PC-3 (cell line): ENCODE results near the gene DHDH. TPM values are rescaled to one million over a fixed set of nuclear protein-coding genes. Genes with fewer than 3 reads are reported as not detected.

Experiments
- ATAC-seq: fragments of 200-7000 bp; cut with Tn5 transposase; 2 replicates; pipeline ENCODE4 v1.9.1; 2020; ENCODE audit warnings: mild to moderate bottlenecking, moderate library complexity
- BruUV-seq: library from RNA; stranded (reverse); fragments of 400-500 nt; replicated peaks from 2 replicates; lab custom pipeline; 2021; lab: Mats Ljungman, UMichigan
- CTCF ChIA-PET: fragments of 300-600 bp; sonication (Branson Sonifier 250); formaldehyde crosslinking; loops from one replicate; lab custom pipeline; 2022; ENCODE audit warnings: antibody characterized with exemption; lab: Charles Lee
- POLR2A ChIA-PET: fragments of 300-600 bp; sonication (Branson Sonifier 250); formaldehyde crosslinking; loops from one replicate; lab custom pipeline; 2022; ENCODE audit warnings: antibody characterized with exemption; ENCODE audit not compliant: unreplicated experiment; lab: Charles Lee
- DNase-seq: peaks from one replicate; pipeline ENCODE4 v3.0.0-alpha.2; 2015
- H2AFZ ChIP-seq: fragments of 300-600 bp; sonication (generic); 2 replicates; pipeline ENCODE4 v1.6.0; 2016; ENCODE audit warnings: antibody characterized with exemption, low read length
- H3F3A ChIP-seq: fragments of 300-600 bp; sonication (generic); one replicate; pipeline ENCODE4 v1.6.0; 2017; ENCODE audit warnings: antibody characterized with exemption, low read length, control low read depth, mild to moderate bottlenecking; ENCODE audit not compliant: unreplicated experiment
- H3K27ac ChIP-seq: fragments of 300-600 bp; sonication (generic); 2 replicates; pipeline ENCODE4 v1.5.1; 2016; ENCODE audit warnings: mild to moderate bottlenecking, low read length
- H3K27me3 ChIP-seq: fragments of 300-600 bp; sonication (generic); 2 replicates; pipeline ENCODE4 v1.6.1; 2016; ENCODE audit warnings: low read length, mixed read lengths
- H3K36me3 ChIP-seq: fragments of 300-600 bp; sonication (generic); 2 replicates; pipeline ENCODE4 v1.6.1; 2016; ENCODE audit warnings: low read depth, mixed run types, low read length, mixed read lengths
- H3K4me1 ChIP-seq: fragments of 300-600 bp; sonication (generic); 2 replicates; pipeline ENCODE4 v1.5.1; 2016; ENCODE audit warnings: low read length; ENCODE audit not compliant: insufficient read depth
- H3K4me2 ChIP-seq: fragments of 300-600 bp; sonication (generic); 2 replicates; pipeline ENCODE4 v1.6.0; 2016; ENCODE audit warnings: low read length
- H3K4me3 ChIP-seq: fragments of 300-600 bp; sonication (generic); 2 replicates; pipeline ENCODE4 v1.5.1; 2016; ENCODE audit warnings: mild to moderate bottlenecking, low read length, mixed read lengths
- H3K79me2 ChIP-seq: fragments of 300-600 bp; sonication (generic); 2 replicates; pipeline ENCODE4 v1.6.1; 2017; ENCODE audit warnings: low read length, mixed read lengths
- H3K9ac ChIP-seq: fragments of 300-600 bp; sonication (generic); 2 replicates; pipeline ENCODE4 v1.6.0; 2016; ENCODE audit warnings: mild to moderate bottlenecking, low read length
- H3K9me2 ChIP-seq: fragments of 300-600 bp; sonication (generic); replicated peaks from 2 replicates; pipeline ENCODE4 v1.6.1; 2016; ENCODE audit warnings: mixed run types, low read length, mixed read lengths
- H3K9me3 ChIP-seq: fragments of 300-600 bp; sonication (generic); 2 replicates; pipeline ENCODE4 v1.6.1; 2016; ENCODE audit warnings: low read length, mixed read lengths
- H4K20me1 ChIP-seq: fragments of 300-600 bp; sonication (generic); 2 replicates; pipeline ENCODE4 v1.6.1; 2016; ENCODE audit warnings: low read length, mixed read lengths
- CTCF ChIP-seq: fragments of 300-600 bp; sonication (generic); conservative IDR thresholded peaks from 2 replicates; pipeline ENCODE4 v1.5.1; 2017; ENCODE audit warnings: antibody characterized with exemption, low read depth, mild to moderate bottlenecking, low read length
- EZH2 ChIP-seq: fragments of 300-600 bp; sonication (generic); IDR thresholded peaks from one replicate; pipeline ENCODE4 v1.6.1; 2017; ENCODE audit warnings: antibody characterized with exemption, mild to moderate bottlenecking, low read length; ENCODE audit not compliant: unreplicated experiment
- EZH2phosphoT487 ChIP-seq: fragments of 300-600 bp; sonication (generic); IDR thresholded peaks from 2 replicates; pipeline ENCODE4 v1.6.1; 2018; ENCODE audit warnings: mild to moderate bottlenecking, antibody characterized with exemption, low read length, borderline replicate concordance
- intact Hi-C: fragments of 100-400 bp; cut with micrococcal nuclease; formaldehyde crosslinking; loops from 2 replicates; pipeline ENCODE4 v1.9.0; 2023
- total RNA-seq: library from RNA; depleted of rRNA; stranded (reverse); fragments of >200 nt; gene quantifications from 2 replicates; pipeline ENCODE4 v1.2.3, GENCODE V29; 2014

The DHDH gene
- total RNA-seq, 1 experiment from 2014 or later, result 1.8 TPM

GRCh38 chr19:48955308-48955958, 21.9 kb downstream of the DHDH start:
- Histone ChIP-seq H4K20me1 (no peaks in the 10 kb centered on the region), H3K79me2 (peaks cover 15% of the 10 kb centered on the region), H2AFZ (0 out of 2 replicates have a peak overlapping the region, but pooled peaks have one; percentile 87), H3K4me1 (peaks cover 4% of the 10 kb centered on the region; the same call in 1 of the 2 replicates), H3K27me3 (no peaks in the 10 kb centered on the region), H3K9me2 (no peaks in the 10 kb centered on the region), H3K4me3 (peak overlapping the region; percentile 87), H3K9ac (peak overlapping the region; percentile 94), H3F3A (no peaks in the 10 kb centered on the region), H3K9me3 (no peaks in the 10 kb centered on the region), H3K36me3 (no peaks in the 10 kb centered on the region), H3K4me2 (peak overlapping the region; percentile 83), H3K27ac (no peak overlapping the region)
- ATAC-seq (no peak), DNase-seq (no peak)
- no peak for TF ChIP-seq EZH2
- TF ChIP-seq CTCF, result no peak
- no peak for TF ChIP-seq EZH2phosphoT487
- POLR2A ChIA-PET, result no interaction called here
- no TSS peak for BruUV-seq
- intact Hi-C loops, result no loop called here
- CTCF ChIA-PET, result no interaction called here

- DNase-seq (no peak), ATAC-seq (no peak)
- no peaks in the 10 kb centered on the region for H4K20me1 ChIP-seq
- peaks cover 15% of the 10 kb centered on the region for H3K79me2 ChIP-seq
- no peaks in the 10 kb centered on the region for H3K9me3 ChIP-seq
- TF ChIP-seq EZH2 (no peak), EZH2phosphoT487 (no peak), CTCF (no peak)
- BruUV-seq, result no TSS peak
- ChIA-PET POLR2A (no interaction called here), CTCF (no interaction called here)
- no peaks in the 10 kb centered on the region for H3K9me2 ChIP-seq
- no peak overlapping the region for H2AFZ ChIP-seq
- H3K9ac ChIP-seq, result no peak overlapping the region
- H3K4me2 ChIP-seq, result no peak overlapping the region
- H3K4me3 ChIP-seq, result no peak overlapping the region
- H3K27ac ChIP-seq, result no peak overlapping the region
- intact Hi-C loops, result no loop called here
- no peaks in the 10 kb centered on the region for H3K27me3 ChIP-seq
- peaks cover 10% of the 10 kb centered on the region; the same call in 1 of the 2 replicates for H3K4me1 ChIP-seq
- H3K36me3 ChIP-seq, result no peaks in the 10 kb centered on the region
- H3F3A ChIP-seq, result no peaks in the 10 kb centered on the region
These were observed 24.5 kb downstream of the DHDH start for GRCh38 chr19:48958006-48958405.
